Heart right ventricle (tissue), 16 donors: Measurements from ENCODE around the gene SERPINA1. TPM values are rescaled to one million over a fixed set of nuclear protein-coding genes. Genes with fewer than 3 reads are reported as not detected.

Experiments
- ATAC-seq, 8 donors: fragments of 200-7000 bp; cut with Tn5 transposase; one replicate each; pipeline ENCODE4 v1.9.1; 2020; ENCODE audit warnings: mild to moderate bottlenecking in 8 of 8, moderate library complexity in 8 of 8, moderate number of reproducible peaks in 1 of 8
- DNase-seq, 2 donors: peaks; one replicate each; pipeline ENCODE4 v3.0.0-alpha.2; 2020
- H3K27ac ChIP-seq, 10 donors: fragments of 200-600 bp; sonication (generic) in 2 of 10; one replicate each; pipeline versions ENCODE4 v1.5.0 to v1.8.0; 2020 to 2022; ENCODE audit warnings: mild to moderate bottlenecking in 3 of 10
- H3K27me3 ChIP-seq, 7 donors: fragments of 200-600 bp; one replicate each; pipeline ENCODE4 v1.8.0; 2021 to 2022; ENCODE audit warnings: mild to moderate bottlenecking in 2 of 7
- H3K36me3 ChIP-seq, 9 donors: fragments of 200-600 bp; sonication (generic) in 1 of 9; one replicate each; pipeline versions ENCODE4 v1.5.0 to v1.8.0; 2020 to 2022; ENCODE audit warnings: mild to moderate bottlenecking in 2 of 9
- H3K4me1 ChIP-seq, 9 donors: fragments of 200-600 bp; sonication (generic) in 1 of 9; one replicate each; pipeline versions ENCODE4 v1.5.0 to v1.8.0; 2020 to 2022; ENCODE audit warnings: mild to moderate bottlenecking in 4 of 9
- H3K4me3 ChIP-seq, 10 donors: fragments of 200-600 bp; sonication (generic) in 2 of 10; one replicate each; pipeline versions ENCODE4 v1.5.0 to v1.8.0; 2020 to 2022; ENCODE audit warnings: mild to moderate bottlenecking in 7 of 10, moderate library complexity in 2 of 10
- H3K9me3 ChIP-seq, 11 donors: fragments of 200-600 bp in 10 of 11; sonication (generic) in 2 of 11; one replicate each; pipeline versions ENCODE4 v1.5.0 to v1.8.0; 2013 to 2022; ENCODE audit warnings: mild to moderate bottlenecking in 2 of 11, control low read depth in 1 of 11, moderate library complexity in 1 of 11
- CTCF ChIP-seq, 9 donors: fragments of 200-600 bp; sonication (generic) in 2 of 9; IDR thresholded peaks; one replicate each; pipeline versions ENCODE4 v1.5.0 to v1.8.0; 2021 to 2022; ENCODE audit warnings: antibody characterized with exemption in 9 of 9, mild to moderate bottlenecking in 5 of 9, moderate library complexity in 1 of 9
- WGBS, 2 donors: extraction: QIAGEN DNeasy Blood & Tissue Kit; methylation state at CpG; one replicate each; pipeline ENCODE4 v1.1.7; 2013; ENCODE audit warnings: inconsistent platforms in 1 of 2; 5-methylcytosine and 5-hydroxymethylcytosine counted together
- intact Hi-C, 10 donors: fragments of 100-400 bp; cut with DNase I; formaldehyde crosslinking; loops; one replicate each; pipeline versions ENCODE4 v1.11.1 to v1.14.2; 2022
- polyA plus RNA-seq, 2 donors: library from polyadenylated mRNA; stranded (reverse); fragments of 200-250 nt; gene quantifications; one replicate each; pipeline ENCODE4 v1.2.3, GENCODE V29; 2013
- total RNA-seq, 10 donors: library from RNA; stranded (reverse); fragmentation: NEBNext Ultra II Directional in 3 of 10; extraction: Animal tissue kit (Norgen Biotek cat#: 25700) in 3 of 10; gene quantifications; one replicate each; pipeline versions ENCODE4 v1.2.1 to v1.2.4, GENCODE V29; 2021 to 2023
- donor health status: Arrhythmogenic right ventricular cardiomyopathy.
- donor health status: ischemic (EF 13 %, LVEDD 7.1; RV severe dilation, severe dysfunction).
- donor health status: healthy with polysubstance abuse.
- donor health status: DM: no; HTN: yes; CAD: no.
- donor health status: DM: no; HTN: no; CAD: no.
- donor health status: ischemic (EF 25% LVEDD 6.9; RV normal size, moderate dysfunction).
- donor health status: ischemic (EF 25% LVEDD 5.7; RV mildly dilated, moderate dysfunction).
- donor health status: healthy.
- donor health status: DM: yes; HTN: yes; CAD: no.
- donor health status: Ischemic cardiomyopathy.
- donor health status: ischemic (EF 35%, LVEDD 5.7; RV mildly dilated, moderate dysfunction).
- donor health status: nonischemic (EF 11% LVEDD 7.7; RV severe dilation, severe dysfunction).
- donor health status: DM: yes; HTN: yes; CAD: no.
- donor health status: PGD.
- donor health status: ischemic (EF 29% LVEDD 5.4; RV normal size, mild dysfunction).
- donor health status: nonischemic (EF 23%, LVEDD 6.1; RV moderate dilation, normal function).

SERPINA1 gene
- total and polyA plus RNA-seq, 12 donors: 1.1 to 38.3 (median 3.8) TPM

- no peak for TF ChIP-seq CTCF (IDR thresholded peaks at IDR 0.05)
- WGBS, 2 donors: 83% methylated on average over 10 of the region's 10 CpGs
- H3K36me3 ChIP-seq: peaks cover 0 to 37% (median 0%) of the 10 kb centered on the region in 9 donors
- peaks cover 0 to 27% (median 13%) of the 10 kb centered on the region in 7 donors for H3K27me3 ChIP-seq
- DNase-seq: no peak
- intact Hi-C loops: no loop called here
- no peaks in the 10 kb centered on the region for H3K9me3 ChIP-seq
- no peaks in the 10 kb centered on the region for H3K4me1 ChIP-seq
- H3K4me3 ChIP-seq: no peak overlapping the region
- no peak for ATAC-seq
- no peak overlapping the region for H3K27ac ChIP-seq
Observed at GRCh38 chr14:94376976-94377865, 11.2 kb downstream of the SERPINA1 start.

- intact Hi-C loops: no loop called here
- Histone ChIP-seq H3K4me3 (no peak overlapping the region), H3K27me3 (peaks cover 0 to 35% (median 13%) of the 10 kb centered on the region in 7 donors), H3K9me3 (no peaks in the 10 kb centered on the region), H3K4me1 (no peaks in the 10 kb centered on the region), H3K36me3 (peaks cover 0 to 29% (median 0%) of the 10 kb centered on the region in 9 donors), H3K27ac (no peak overlapping the region)
- no peak for TF ChIP-seq CTCF (IDR thresholded peaks at IDR 0.05)
- no peak for DNase-seq
- 88 to 89% methylated on average over 12 of the region's 12 CpGs for WGBS, 2 donors
- ATAC-seq: no peak
Observed at GRCh38 chr14:94376108-94376975, 12.1 kb downstream of the SERPINA1 start.

- no peak for DNase-seq
- WGBS, 2 donors: 72 to 75% methylated on average over 6 of the region's 6 CpGs
- H3K27me3 ChIP-seq: peaks cover 0 to 35% (median 13%) of the 10 kb centered on the region in 7 donors
- intact Hi-C loops: no loop called here
- H3K4me1 ChIP-seq: no peaks in the 10 kb centered on the region
- ATAC-seq: no peak
- no peaks in the 10 kb centered on the region for H3K9me3 ChIP-seq
- no peak overlapping the region for H3K4me3 ChIP-seq
- peaks cover 0 to 22% (median 0%) of the 10 kb centered on the region in 9 donors for H3K36me3 ChIP-seq
- no peak for TF ChIP-seq CTCF (IDR thresholded peaks at IDR 0.05)
- no peak overlapping the region for H3K27ac ChIP-seq
Observed at GRCh38 chr14:94375552-94376107, 12.8 kb downstream of the SERPINA1 start.

- H3K4me3 ChIP-seq: no peak overlapping the region
- intact Hi-C loops: no loop called here
- WGBS, 2 donors: 81 to 82% methylated on average over 4 of the region's 4 CpGs
- no peaks in the 10 kb centered on the region for H3K4me1 ChIP-seq
- ATAC-seq: no peak
- peaks cover 0 to 33% (median 13%) of the 10 kb centered on the region in 7 donors for H3K27me3 ChIP-seq
- H3K9me3 ChIP-seq: no peaks in the 10 kb centered on the region
- H3K27ac ChIP-seq: no peak overlapping the region
- TF ChIP-seq CTCF (IDR thresholded peaks at IDR 0.05): no peak
- peaks cover 0 to 15% (median 0%) of the 10 kb centered on the region in 9 donors for H3K36me3 ChIP-seq
- no peak for DNase-seq
Observed at GRCh38 chr14:94374749-94375260, 13.6 kb downstream of the SERPINA1 start.
